NCI-H2227 (cell line): ENCODE data around the gene HBQ1.
"Not testable (repeated sequence)": the region's sequence is repeated elsewhere in the genome, so short reads cannot be mapped to it uniquely, and the experiment has no call there.

Experiments used
- DNase-seq: peaks from one replicate; lab custom pipeline; 2025; ENCODE audit not compliant: unreplicated experiment; lab: John Stamatoyannopoulos, UW

Gene HBQ1

GRCh38 chr16:175011-175949 lies 5.0 kb upstream of the HBQ1 start:
- no peak for DNase-seq

GRCh38 chr16:176006-176405 lies 4.3 kb upstream of the HBQ1 start:
- DNase-seq: not testable (repeated sequence)

- DNase-seq: not testable (repeated sequence)
Observed at GRCh38 chr16:176477-177382, 3.5 kb upstream of the HBQ1 start, which contains the start of gene HBA1. Gene HBA1, plus strand, starts transcription at chr16:176680. Its CDS starts 37 bp downstream, at chr16:176717.

GRCh38 chr16:177394-177822 lies 2.9 kb upstream of the HBQ1 start:
- no peak for DNase-seq

- DNase-seq: no peak
Observed at GRCh38 chr16:177981-178667, 2.1 kb upstream of the HBQ1 start.

GRCh38 chr16:178668-179015 lies 1.6 kb upstream of the HBQ1 start:
- no peak for DNase-seq

GRCh38 chr16:179211-180092 lies 807 bp upstream of the HBQ1 start:
- DNase-seq: no peak

GRCh38 chr16:180681-181564 lies 664 bp downstream of the HBQ1 start:
- DNase-seq: peak; percentile 87

GRCh38 chr16:181565-182021 lies 1.3 kb downstream of the HBQ1 start:
- no peak for DNase-seq

GRCh38 chr16:183005-183404 lies 2.7 kb downstream of the HBQ1 start:
- DNase-seq: no peak

GRCh38 chr16:185213-185612 lies 5.0 kb downstream of the HBQ1 start:
- DNase-seq: no peak

GRCh38 chr16:185691-186090 lies 5.4 kb downstream of the HBQ1 start:
- DNase-seq: no peak

GRCh38 chr16:187330-187729 lies 7.1 kb downstream of the HBQ1 start:
- DNase-seq: no peak

- DNase-seq: no peak
Observed at GRCh38 chr16:188674-189073, 8.4 kb downstream of the HBQ1 start.

- no peak for DNase-seq
Observed at GRCh38 chr16:189604-190186, 9.4 kb downstream of the HBQ1 start.

GRCh38 chr16:191831-192230 lies 11.6 kb downstream of the HBQ1 start:
- DNase-seq: no peak

GRCh38 chr16:192686-193085 lies 12.4 kb downstream of the HBQ1 start:
- DNase-seq: no peak

- DNase-seq: no peak
Observed at GRCh38 chr16:193441-193840, 13.2 kb downstream of the HBQ1 start.

- no peak for DNase-seq
Observed at GRCh38 chr16:194516-194915, 14.3 kb downstream of the HBQ1 start.
